MM.1S (cell line): ENCODE data around the gene KANK4.

Experiments
- DNase-seq: peaks from one replicate; pipeline ENCODE4 v3.0.0-alpha.2; 2015
- H2AFZ ChIP-seq: fragments of 300-600 bp; sonication (generic); 2 replicates; pipeline ENCODE4 v1.6.0; 2016; ENCODE audit warnings: antibody characterized with exemption, low read length
- H3F3A ChIP-seq: fragments of 300-600 bp; sonication (generic); 2 replicates; pipeline ENCODE4 v1.6.1; 2016; ENCODE audit warnings: mild to moderate bottlenecking, antibody characterized with exemption, low read length, moderate library complexity, mixed read lengths; ENCODE audit not compliant: insufficient read depth
- H3K27ac ChIP-seq: fragments of 300-600 bp; sonication (generic); 2 replicates; pipeline ENCODE4 v1.5.1; 2016; ENCODE audit warnings: mild to moderate bottlenecking, low read length
- H3K27me3 ChIP-seq: fragments of 300-600 bp; sonication (generic); replicated peaks from 2 replicates; pipeline ENCODE4 v1.6.0; 2016; ENCODE audit warnings: low read length; ENCODE audit not compliant: insufficient read depth
- H3K36me3 ChIP-seq: fragments of 300-600 bp; sonication (generic); replicated peaks from 2 replicates; pipeline ENCODE4 v1.6.1; 2016; ENCODE audit warnings: mild to moderate bottlenecking, low read length, mixed read lengths; ENCODE audit not compliant: insufficient read depth
- H3K4me1 ChIP-seq: fragments of 300-600 bp; sonication (generic); 2 replicates; pipeline ENCODE4 v1.6.1; 2016; ENCODE audit warnings: low read length, mixed read lengths
- H3K4me2 ChIP-seq: fragments of 300-600 bp; sonication (generic); 2 replicates; pipeline ENCODE4 v1.6.0; 2016; ENCODE audit warnings: low read depth, low read length
- H3K4me3 ChIP-seq: fragments of 300-600 bp; sonication (generic); 2 replicates; pipeline ENCODE4 v1.5.1; 2016; ENCODE audit warnings: low read length, mixed read lengths
- H3K79me2 ChIP-seq: fragments of 300-600 bp; sonication (generic); 2 replicates; pipeline ENCODE4 v1.6.1; 2016; ENCODE audit warnings: mixed run types, low read length, mixed read lengths
- H3K9ac ChIP-seq: fragments of 300-600 bp; sonication (generic); 2 replicates; pipeline ENCODE4 v1.6.1; 2016; ENCODE audit warnings: low read length, mixed read lengths
- H3K9me2 ChIP-seq: fragments of 300-600 bp; sonication (generic); replicated peaks from 2 replicates; pipeline ENCODE4 v1.6.1; 2016; ENCODE audit warnings: mild to moderate bottlenecking, low read length, mixed read lengths; ENCODE audit not compliant: insufficient read depth
- H3K9me3 ChIP-seq: fragments of 300-600 bp; sonication (generic); replicated peaks from 2 replicates; pipeline ENCODE4 v1.6.1; 2016; ENCODE audit warnings: mild to moderate bottlenecking, low read length, mixed read lengths; ENCODE audit not compliant: insufficient read depth
- H4K20me1 ChIP-seq: fragments of 300-600 bp; sonication (generic); 2 replicates; pipeline ENCODE4 v1.6.1; 2016; ENCODE audit warnings: mild to moderate bottlenecking, low read length, moderate library complexity, mixed read lengths; ENCODE audit not compliant: insufficient read depth
- CTCF ChIP-seq: fragments of 300-600 bp; sonication (generic); IDR thresholded peaks from 2 replicates; pipeline ENCODE4 v1.5.1; 2016; ENCODE audit warnings: antibody characterized with exemption, low read length, mixed read lengths
- EZH2 ChIP-seq: fragments of 300-600 bp; sonication (generic); optimal IDR thresholded peaks from 2 replicates; pipeline ENCODE3; 2017; ENCODE audit warnings: low read depth, mild to moderate bottlenecking, antibody characterized with exemption, low read length, mixed read lengths
- EZH2phosphoT487 ChIP-seq: fragments of 300-600 bp; sonication (generic); IDR thresholded peaks from 2 replicates; pipeline ENCODE4 v1.6.1; 2018; ENCODE audit warnings: antibody characterized with exemption, low read length

Gene KANK4

GRCh38 chr1:62238507-62238906, 80.7 kb downstream of the KANK4 start:
- no peaks in the 10 kb centered on the region for H3F3A ChIP-seq
- DNase-seq: no peak
- H3K4me2 ChIP-seq: no peak overlapping the region
- H3K9ac ChIP-seq: no peak overlapping the region
- H3K36me3 ChIP-seq: no peaks in the 10 kb centered on the region
- no peaks in the 10 kb centered on the region for H3K27me3 ChIP-seq
- H3K9me3 ChIP-seq: no peaks in the 10 kb centered on the region
- no peaks in the 10 kb centered on the region for H4K20me1 ChIP-seq
- no peak overlapping the region for H3K4me3 ChIP-seq
- TF ChIP-seq CTCF (no peak), EZH2phosphoT487 (no peak), EZH2 (no peak)
- no peaks in the 10 kb centered on the region for H3K4me1 ChIP-seq
- no peaks in the 10 kb centered on the region for H3K79me2 ChIP-seq
- no peak overlapping the region for H3K27ac ChIP-seq
- H2AFZ ChIP-seq: no peak overlapping the region
- no peaks in the 10 kb centered on the region for H3K9me2 ChIP-seq

GRCh38 chr1:62237950-62238374, 81.3 kb downstream of the KANK4 start:
- Histone ChIP-seq H3F3A (no peaks in the 10 kb centered on the region), H3K4me1 (no peaks in the 10 kb centered on the region), H3K27ac (no peak overlapping the region), H3K4me2 (no peak overlapping the region), H3K9ac (no peak overlapping the region), H3K27me3 (no peaks in the 10 kb centered on the region), H3K36me3 (no peaks in the 10 kb centered on the region), H3K4me3 (no peak overlapping the region), H3K9me3 (no peaks in the 10 kb centered on the region), H4K20me1 (no peaks in the 10 kb centered on the region), H2AFZ (no peak overlapping the region), H3K9me2 (no peaks in the 10 kb centered on the region), H3K79me2 (no peaks in the 10 kb centered on the region)
- TF ChIP-seq EZH2: no peak
- TF ChIP-seq EZH2phosphoT487: no peak
- no peak for TF ChIP-seq CTCF
- DNase-seq: no peak

- no peaks in the 10 kb centered on the region for H3K36me3 ChIP-seq
- no peaks in the 10 kb centered on the region for H3K79me2 ChIP-seq
- TF ChIP-seq CTCF: no peak
- no peak for TF ChIP-seq EZH2
- no peak for TF ChIP-seq EZH2phosphoT487
- H3K27ac ChIP-seq: no peak overlapping the region
- H3K9me3 ChIP-seq: no peaks in the 10 kb centered on the region
- H2AFZ ChIP-seq: no peak overlapping the region
- no peak overlapping the region for H3K9ac ChIP-seq
- no peaks in the 10 kb centered on the region for H4K20me1 ChIP-seq
- H3F3A ChIP-seq: no peaks in the 10 kb centered on the region
- no peaks in the 10 kb centered on the region for H3K4me1 ChIP-seq
- H3K4me3 ChIP-seq: no peak overlapping the region
- no peaks in the 10 kb centered on the region for H3K27me3 ChIP-seq
- H3K4me2 ChIP-seq: no peak overlapping the region
- no peak for DNase-seq
- H3K9me2 ChIP-seq: no peaks in the 10 kb centered on the region
These were observed 81.9 kb downstream of the KANK4 start for GRCh38 chr1:62237361-62237760.

GRCh38 chr1:62235576-62235975, 83.7 kb downstream of the KANK4 start:
- no peaks in the 10 kb centered on the region for H3K4me1 ChIP-seq

More at GRCh38 chr1:62235576-62235975, 83.7 kb downstream of the KANK4 start:
- Histone ChIP-seq H3K79me2 (no peaks in the 10 kb centered on the region), H3K27ac (no peak overlapping the region), H3K36me3 (no peaks in the 10 kb centered on the region), H3K9me2 (no peaks in the 10 kb centered on the region), H3K4me3 (no peak overlapping the region), H3K9ac (no peak overlapping the region), H2AFZ (no peak overlapping the region), H3K9me3 (no peaks in the 10 kb centered on the region), H4K20me1 (no peaks in the 10 kb centered on the region), H3K4me2 (no peak overlapping the region), H3K27me3 (no peaks in the 10 kb centered on the region), H3F3A (no peaks in the 10 kb centered on the region)
- TF ChIP-seq EZH2phosphoT487 (no peak), EZH2 (no peak), CTCF (no peak)
- DNase-seq: no peak
